Progenitor cell of endocrine pancreas (in vitro differentiated cells): ENCODE measurements around the gene PLAAT2. TPM values are rescaled to one million over a fixed set of nuclear protein-coding genes. Genes with fewer than 3 reads are reported as not detected.

Experiments
- DNase-seq: peaks from one replicate; pipeline ENCODE4 v3.0.0; 2021; ENCODE audit warnings: low spot score; ENCODE audit not compliant: unreplicated experiment
- H3K27ac Mint-ChIP-seq: 2 replicates; pipeline ENCODE4 v1.8.0; 2021; ENCODE audit warnings: mild to moderate bottlenecking, moderate library complexity, mixed read lengths
- H3K27me3 Mint-ChIP-seq: 2 replicates; pipeline ENCODE4 v1.8.0; 2021; ENCODE audit warnings: mixed read lengths
- H3K36me3 Mint-ChIP-seq: 2 replicates; pipeline ENCODE4 v1.8.0; 2022; ENCODE audit warnings: mixed read lengths; ENCODE audit not compliant: insufficient read depth
- H3K4me1 Mint-ChIP-seq: 2 replicates; pipeline ENCODE4 v1.8.0; 2021; ENCODE audit warnings: low read depth, mixed read lengths
- H3K4me3 Mint-ChIP-seq: 2 replicates; pipeline ENCODE4 v1.8.0; 2021; ENCODE audit warnings: low read depth, mild to moderate bottlenecking, moderate library complexity, mixed read lengths
- H3K9me3 Mint-ChIP-seq: 2 replicates; pipeline ENCODE4 v1.8.0; 2021; ENCODE audit warnings: low read depth, mixed read lengths
- total RNA-seq: library from RNA; stranded (reverse); gene quantifications from 2 replicates; pipeline ENCODE4 v1.2.1, GENCODE V29; 2021
- TF ChIP-seq, protein P1 (sequence below): fragments of 200-600 bp; sonication (generic); IDR thresholded peaks from one replicate; pipeline ENCODE4 v1.5.0; 2021; ENCODE audit warnings: antibody characterized with exemption, mild to moderate bottlenecking; ENCODE audit not compliant: unreplicated experiment

The PLAAT2 gene
- total RNA-seq, 1 donor from 2014 or later = not detected

- Mint-ChIP-seq H3K4me1 (peaks cover 40% of the 10 kb centered on the region), H3K9me3 (peaks cover 7% of the 10 kb centered on the region), H3K36me3 (peaks cover 11% of the 10 kb centered on the region), H3K27ac (no peak overlapping the region), H3K27me3 (no peaks in the 10 kb centered on the region), H3K4me3 (no peak overlapping the region)
- DNase-seq = no peak
- TF ChIP-seq, protein P1, sequence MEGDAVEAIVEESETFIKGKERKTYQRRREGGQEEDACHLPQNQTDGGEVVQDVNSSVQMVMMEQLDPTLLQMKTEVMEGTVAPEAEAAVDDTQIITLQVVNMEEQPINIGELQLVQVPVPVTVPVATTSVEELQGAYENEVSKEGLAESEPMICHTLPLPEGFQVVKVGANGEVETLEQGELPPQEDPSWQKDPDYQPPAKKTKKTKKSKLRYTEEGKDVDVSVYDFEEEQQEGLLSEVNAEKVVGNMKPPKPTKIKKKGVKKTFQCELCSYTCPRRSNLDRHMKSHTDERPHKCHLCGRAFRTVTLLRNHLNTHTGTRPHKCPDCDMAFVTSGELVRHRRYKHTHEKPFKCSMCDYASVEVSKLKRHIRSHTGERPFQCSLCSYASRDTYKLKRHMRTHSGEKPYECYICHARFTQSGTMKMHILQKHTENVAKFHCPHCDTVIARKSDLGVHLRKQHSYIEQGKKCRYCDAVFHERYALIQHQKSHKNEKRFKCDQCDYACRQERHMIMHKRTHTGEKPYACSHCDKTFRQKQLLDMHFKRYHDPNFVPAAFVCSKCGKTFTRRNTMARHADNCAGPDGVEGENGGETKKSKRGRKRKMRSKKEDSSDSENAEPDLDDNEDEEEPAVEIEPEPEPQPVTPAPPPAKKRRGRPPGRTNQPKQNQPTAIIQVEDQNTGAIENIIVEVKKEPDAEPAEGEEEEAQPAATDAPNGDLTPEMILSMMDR = no peak
These were observed 59.1 kb downstream of the PLAAT2 start for GRCh38 chr11:63504054-63504453.

DNA sequence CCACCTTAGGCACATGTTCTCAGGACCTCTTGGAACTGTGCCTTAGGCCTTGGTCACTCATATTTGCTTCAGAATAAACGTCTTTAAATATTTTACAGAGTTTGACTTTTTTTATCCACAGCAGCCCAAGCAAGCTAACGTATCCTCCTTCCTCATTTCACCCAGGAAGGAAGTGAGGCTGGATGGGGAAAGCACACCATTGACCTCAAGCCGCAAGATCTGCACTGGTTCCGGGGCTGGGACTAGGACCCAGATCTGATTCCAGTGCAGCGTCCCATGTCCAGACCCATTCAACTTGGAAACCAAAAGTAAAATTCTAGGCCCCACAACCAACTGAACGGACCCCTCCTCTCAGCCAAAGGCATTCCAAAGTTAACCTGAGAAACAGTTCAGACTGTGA is 59.7 kb downstream of the PLAAT2 start:
- H3K4me1 Mint-ChIP-seq = peaks cover 40% of the 10 kb centered on the region
- no peak for DNase-seq

More for the DNA sequence above, 59.7 kb downstream of the PLAAT2 start:
- H3K36me3 Mint-ChIP-seq = peaks cover 11% of the 10 kb centered on the region
- no peaks in the 10 kb centered on the region for H3K27me3 Mint-ChIP-seq
- peaks cover 11% of the 10 kb centered on the region for H3K9me3 Mint-ChIP-seq
- no peak overlapping the region for H3K27ac Mint-ChIP-seq
- TF ChIP-seq, protein P1 = no peak
- no peak overlapping the region for H3K4me3 Mint-ChIP-seq

Other genes with a start within 250 kb of the PLAAT2 start
- gene SLC22A9, start 193.6 kb downstream of the PLAAT2 start, total RNA-seq = not detected in 2 replicates
- 27.1 and 32.6 TPM in 2 replicates for gene PLAAT5, start 72.2 kb downstream of the PLAAT2 start, total RNA-seq
- 2.3 and 2.4 TPM in 2 replicates for gene LGALS12, start 57.3 kb downstream of the PLAAT2 start, total RNA-seq
- gene PLAAT4, start 26.6 kb downstream of the PLAAT2 start, total RNA-seq = 0.42 TPM in 1 of 2 replicates, not detected in the other
- 41.9 and 46.3 TPM in 2 replicates for gene PLAAT3, start 51.1 kb upstream of the PLAAT2 start, total RNA-seq
- gene ATL3, start 108.0 kb upstream of the PLAAT2 start, total RNA-seq = 9.4 and 11.7 TPM in 2 replicates
- gene RTN3, start 118.1 kb upstream of the PLAAT2 start, total RNA-seq = 151 and 159 TPM in 2 replicates
- 46.8 and 53.6 TPM in 2 replicates for gene ZFTA, start 205.4 kb upstream of the PLAAT2 start, total RNA-seq